ENCODE data around the gene DAAM2.

DAAM2 gene

DNA sequence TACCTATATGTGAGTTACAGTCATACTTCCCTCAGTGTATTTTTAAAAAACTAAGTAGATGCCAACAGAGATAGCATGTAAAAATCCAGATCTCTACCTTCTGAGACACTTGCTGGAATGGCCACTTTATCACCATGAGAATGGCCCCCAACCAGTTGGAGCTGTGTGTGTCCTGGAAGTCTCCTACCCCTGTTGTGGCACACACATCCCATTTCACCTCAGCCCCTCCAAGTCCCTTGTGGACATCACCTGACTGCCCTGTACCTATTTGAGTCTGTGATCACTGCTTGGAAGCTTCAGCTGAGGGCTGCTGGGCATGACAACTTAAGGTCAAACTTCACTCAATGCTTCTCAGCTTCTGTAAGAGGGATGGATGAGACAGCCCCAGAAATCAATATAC is 118.0 kb downstream of the DAAM2 start:
- no peak for DNase-seq (ENCODE audit: low spot score)

DNA sequence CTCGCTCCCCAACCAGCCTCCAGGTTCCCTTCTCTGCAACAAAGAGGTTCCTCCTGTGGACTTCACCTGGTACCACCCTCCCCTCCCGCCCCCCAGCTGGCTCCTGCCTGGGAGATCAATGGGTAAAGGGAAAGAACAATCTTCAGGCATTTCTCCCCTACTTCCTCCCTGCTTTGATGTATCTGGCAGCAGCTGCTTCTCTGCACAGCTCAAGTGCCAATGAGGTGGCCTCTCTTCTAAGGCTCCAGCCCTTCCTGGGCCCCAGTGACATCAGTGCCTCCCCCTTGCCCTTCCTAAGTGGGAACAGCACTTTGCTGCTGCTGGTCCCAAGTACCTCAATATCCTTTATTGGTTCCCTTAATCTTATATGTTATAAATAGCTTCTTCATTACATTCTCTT is 118.6 kb downstream of the DAAM2 start:
- no peak for DNase-seq (ENCODE audit: low spot score)

DNA sequence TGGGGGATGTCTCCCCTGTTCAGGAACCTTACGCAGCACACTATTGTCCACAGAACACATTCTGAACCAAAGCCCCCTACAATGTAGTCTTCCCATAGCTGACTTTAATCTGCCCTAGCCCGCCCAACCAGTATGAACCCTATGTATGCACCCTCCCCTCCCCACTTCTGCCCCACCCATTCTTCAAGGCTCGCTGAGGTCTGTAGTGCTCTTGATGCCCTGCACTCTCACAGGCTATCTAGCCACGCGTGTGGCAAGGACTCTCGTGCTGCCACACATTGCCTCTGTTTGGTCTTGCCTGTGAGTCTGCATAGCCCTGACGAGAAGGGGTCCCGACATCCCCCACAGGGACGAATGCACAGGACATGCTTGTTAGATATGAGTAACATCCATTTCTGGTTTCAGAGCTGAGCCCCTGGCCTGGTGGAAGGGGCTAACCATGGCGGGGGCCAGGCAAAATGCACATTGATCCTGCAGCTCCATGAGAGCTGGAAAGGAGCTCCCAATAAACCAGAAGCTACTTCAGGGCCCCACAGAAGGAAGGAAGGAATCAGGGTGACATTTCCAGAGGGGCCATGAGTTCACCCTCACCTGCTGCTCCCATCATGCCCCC is 119.4 kb downstream of the DAAM2 start:
- no peak for DNase-seq (ENCODE audit: low spot score)

DNA sequence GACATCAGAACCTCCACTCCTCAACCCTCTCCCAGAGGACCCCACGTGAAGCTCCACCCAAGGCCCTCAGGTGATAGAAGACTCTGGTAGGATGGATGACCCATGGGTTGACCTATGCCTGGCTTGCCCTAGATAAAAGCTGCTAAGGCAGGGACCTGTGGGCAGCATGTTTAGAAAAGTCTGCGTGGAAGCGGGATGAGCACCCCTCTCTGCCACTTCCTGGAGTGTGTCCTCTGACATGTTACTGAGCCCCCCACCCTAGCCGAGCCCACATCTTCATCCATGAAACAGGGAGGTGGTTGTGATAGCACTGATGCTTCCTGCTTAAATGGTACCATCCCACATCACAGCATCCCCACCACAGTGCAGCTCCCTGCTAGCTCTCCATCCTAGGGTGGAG is 120.3 kb downstream of the DAAM2 start:
- DNase-seq (ENCODE audit: low spot score): no peak

DNA sequence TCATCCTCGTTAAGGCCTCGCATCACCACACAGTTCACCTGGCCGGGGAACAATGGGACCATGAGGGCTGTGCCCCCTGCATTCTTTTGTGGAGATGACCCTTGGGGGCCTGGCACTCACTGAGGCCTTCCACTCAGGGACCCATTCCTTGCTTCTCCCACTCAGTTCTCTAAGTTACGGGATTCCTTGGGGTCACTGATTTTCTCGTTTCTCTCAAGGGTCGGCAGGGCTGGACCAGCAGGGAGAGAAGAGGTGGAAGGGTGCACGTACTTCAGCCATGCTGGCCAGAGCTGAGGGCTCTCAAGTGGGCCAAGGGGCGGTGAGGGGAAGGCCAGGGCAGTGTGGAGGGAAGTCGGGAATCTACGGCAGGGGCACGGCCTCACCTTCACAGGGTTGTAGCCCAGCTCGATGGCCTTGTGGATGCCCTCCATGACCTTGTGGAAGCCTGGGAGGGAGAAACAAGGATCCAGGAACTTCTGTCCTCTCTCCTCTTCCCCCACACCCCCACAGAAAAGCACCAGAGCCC is 121.3 kb downstream of the DAAM2 start:
- no peak for DNase-seq (ENCODE audit: low spot score)

DNA sequence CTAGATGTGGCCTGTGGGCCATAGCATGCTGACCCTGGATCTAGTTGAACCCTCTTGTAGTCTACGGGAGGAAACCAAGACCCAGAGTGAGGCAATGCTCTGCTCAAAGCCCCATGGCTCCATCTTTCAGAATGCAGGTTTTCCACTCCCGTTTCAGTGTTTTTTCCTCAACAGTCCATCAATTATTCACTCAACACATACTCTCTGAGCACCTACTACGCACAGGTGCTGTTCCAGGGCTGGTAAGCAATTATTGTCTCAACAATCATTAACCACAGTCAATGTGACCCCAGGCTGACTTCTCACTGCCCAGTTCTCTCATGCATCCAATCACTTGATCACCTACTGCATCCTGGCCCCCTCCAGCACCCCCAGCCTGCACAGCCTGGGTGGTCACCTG is 122.1 kb downstream of the DAAM2 start:
- DNase-seq (ENCODE audit: low spot score): no peak

DNA sequence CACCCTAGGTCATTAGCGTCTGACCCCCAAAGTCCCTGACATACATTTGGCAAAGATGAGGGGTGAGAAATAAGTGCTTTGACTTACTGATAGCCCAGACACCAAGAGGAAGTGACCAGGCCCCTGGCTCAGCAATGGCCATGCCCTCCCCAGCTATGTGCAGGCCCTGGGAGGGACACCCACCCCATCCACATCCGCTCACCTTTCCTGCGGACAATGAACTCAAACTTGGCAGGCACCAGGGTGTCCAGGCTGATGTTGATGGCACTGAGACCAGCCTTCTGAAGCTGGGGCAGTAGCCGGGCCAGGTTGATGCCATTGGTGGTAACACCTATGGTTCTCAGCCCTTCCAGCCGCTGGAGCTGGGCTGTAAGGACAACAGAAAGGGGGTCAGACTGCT is 123.7 kb downstream of the DAAM2 start:
- no peak for DNase-seq (ENCODE audit: low spot score)

DNA sequence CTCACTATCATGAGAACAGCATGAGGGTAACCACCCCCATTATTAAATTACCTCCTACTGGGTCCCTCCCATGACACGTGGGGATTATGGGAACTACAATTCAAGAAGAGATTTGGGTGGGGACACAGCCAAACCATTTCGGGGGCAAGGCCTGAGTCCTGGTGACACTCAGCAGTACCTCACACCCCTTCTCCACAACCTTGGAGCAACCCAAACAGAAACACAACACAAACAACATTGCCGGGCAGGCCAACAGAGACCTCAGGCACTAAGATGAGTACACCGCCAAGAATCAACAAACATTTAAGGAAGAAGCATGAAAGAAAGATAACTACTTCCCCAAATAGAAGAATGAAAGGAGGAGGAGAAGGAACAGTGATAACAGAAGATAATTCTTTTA is 125.2 kb downstream of the DAAM2 start:
- no peak for DNase-seq (ENCODE audit: low spot score)

DNA sequence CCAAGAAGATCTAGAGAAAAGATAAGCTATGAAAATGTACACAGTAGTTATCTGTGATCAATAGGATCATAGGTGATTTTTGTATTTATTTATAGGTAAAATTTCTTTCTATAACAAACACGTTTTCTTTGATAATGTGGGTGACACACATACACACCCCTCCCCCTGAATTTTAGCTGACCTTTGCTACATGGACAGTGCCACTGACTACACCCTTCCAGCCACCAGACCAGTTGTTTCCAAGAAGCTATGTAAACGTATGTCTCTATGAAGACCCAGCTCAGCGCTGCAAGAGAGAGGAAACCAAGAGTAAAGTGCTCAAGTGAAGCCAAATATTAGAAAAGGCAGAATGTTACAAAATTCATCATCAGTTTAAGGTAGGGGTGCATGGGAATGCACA is 125.8 kb downstream of the DAAM2 start:
- no peak for DNase-seq (ENCODE audit: low spot score)

DNA sequence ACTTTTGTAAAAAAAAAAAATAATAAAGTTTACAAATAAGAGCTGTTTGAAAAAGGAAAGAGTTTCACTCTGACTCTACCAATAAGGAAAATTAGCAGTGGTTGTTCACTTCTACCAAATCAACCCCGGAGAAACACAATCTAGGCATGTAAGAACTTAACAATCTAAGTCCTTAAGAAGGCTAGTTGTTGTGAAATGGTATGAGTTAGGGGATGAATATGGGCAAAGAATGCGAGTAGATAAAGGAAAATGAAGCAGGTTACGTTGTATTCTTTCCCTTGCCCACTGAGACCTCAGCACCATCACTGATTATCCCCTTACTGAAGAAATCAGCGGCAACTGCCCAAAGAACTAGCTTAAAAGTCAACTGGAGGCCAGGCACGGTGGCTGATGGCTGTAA is 126.7 kb downstream of the DAAM2 start:
- DNase-seq (ENCODE audit: low spot score): no peak

DNA sequence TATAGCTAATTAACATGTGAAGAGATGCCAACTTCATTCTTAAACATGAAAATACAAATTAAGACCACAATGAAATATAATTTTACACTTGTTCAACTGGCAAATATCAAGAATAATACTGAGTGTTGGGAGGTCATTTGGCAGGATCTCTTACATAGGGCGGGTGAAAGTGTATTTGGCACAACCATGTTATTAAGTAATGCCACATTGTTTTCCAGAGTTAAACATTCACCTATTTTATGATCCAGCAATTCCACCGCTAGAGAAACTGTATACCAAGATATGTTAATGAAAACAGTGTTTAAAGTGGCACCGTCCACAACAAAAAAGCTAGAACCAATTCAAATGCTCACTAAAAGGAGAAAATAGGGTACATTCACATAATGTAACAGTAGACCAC is 128.0 kb downstream of the DAAM2 start:
- DNase-seq (ENCODE audit: low spot score): no peak

DNA sequence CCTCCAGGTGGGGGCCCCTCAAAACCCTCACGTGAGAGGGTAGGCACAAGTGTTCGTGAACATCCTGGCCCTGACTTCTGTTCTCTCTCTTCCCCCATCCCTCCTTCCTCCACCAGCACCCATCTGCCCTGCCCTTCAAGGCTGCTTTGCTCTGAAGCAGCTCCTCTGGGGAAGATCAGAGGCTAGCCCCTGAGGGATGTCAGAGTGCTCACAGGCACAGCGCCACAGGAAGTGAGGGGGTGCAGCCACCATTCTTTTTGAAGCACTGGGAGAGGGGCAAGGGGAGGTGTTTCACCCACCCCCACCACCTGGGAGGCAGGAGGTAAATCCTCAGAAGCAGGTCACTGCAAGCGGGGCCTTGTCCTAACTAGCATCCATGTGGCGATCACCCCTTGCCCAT is 130.6 kb downstream of the DAAM2 start:
- no peak for DNase-seq (ENCODE audit: low spot score)

DNA sequence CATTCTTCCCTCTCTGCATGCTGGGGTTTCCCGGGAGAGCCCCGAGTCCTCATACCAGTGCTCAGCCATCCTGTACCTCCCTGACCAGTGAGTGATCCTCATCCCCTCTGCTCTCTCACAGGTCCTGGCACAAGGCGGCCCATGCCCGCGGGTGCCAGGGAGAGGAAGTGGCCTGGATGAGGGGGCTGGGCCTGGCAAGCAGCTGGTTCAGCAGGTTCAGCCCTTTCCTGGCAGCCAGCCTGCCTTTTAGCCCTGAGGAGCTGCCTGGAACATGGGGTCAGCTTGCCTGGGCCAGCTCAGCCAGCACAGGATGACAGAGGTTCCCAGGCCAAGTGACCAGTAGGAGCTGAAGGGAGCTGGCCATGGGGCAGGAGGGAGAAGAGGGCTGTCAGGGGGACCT is 131.2 kb downstream of the DAAM2 start:
- no peak for DNase-seq (ENCODE audit: low spot score)

DNA sequence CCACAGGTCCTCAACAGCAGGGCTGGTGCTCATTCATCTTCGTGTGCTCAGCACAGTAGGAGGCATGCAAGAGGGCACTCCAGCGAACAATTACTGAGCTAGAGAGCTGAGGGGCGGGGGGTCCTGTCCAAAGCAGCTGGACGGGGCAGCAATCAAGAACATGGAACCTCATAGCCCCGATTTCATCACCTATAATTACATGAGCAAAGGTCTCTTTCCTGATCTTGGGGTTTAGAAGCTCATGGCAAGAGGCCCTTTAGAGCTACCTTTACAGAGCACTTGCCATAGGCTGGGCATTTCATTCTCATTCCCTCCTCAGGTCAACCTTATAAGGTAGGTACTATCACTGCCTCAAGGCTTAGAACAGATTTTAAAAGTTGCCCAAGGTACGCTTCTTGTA is 131.7 kb downstream of the DAAM2 start:
- no peak for DNase-seq (ENCODE audit: low spot score)

DNA sequence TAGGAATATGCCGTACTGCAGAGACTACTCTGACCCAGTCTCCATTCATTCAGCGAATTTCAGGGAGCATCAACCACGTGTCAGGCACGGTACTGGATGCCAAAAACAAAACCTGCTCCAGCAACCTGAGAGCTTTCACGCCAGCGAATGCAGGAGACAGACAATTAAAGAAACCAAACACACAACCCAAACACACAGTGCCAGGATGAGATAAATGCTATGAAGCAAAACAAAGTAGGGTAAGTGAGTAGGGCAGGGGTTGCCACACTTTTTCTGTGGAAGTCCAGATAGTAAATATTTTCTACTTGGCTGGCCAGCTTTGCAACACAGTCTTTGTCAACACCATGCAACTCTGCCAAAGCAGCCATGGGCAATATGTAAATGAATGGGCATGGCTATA is 132.1 kb downstream of the DAAM2 start:
- no peak for DNase-seq (ENCODE audit: low spot score)

DNA sequence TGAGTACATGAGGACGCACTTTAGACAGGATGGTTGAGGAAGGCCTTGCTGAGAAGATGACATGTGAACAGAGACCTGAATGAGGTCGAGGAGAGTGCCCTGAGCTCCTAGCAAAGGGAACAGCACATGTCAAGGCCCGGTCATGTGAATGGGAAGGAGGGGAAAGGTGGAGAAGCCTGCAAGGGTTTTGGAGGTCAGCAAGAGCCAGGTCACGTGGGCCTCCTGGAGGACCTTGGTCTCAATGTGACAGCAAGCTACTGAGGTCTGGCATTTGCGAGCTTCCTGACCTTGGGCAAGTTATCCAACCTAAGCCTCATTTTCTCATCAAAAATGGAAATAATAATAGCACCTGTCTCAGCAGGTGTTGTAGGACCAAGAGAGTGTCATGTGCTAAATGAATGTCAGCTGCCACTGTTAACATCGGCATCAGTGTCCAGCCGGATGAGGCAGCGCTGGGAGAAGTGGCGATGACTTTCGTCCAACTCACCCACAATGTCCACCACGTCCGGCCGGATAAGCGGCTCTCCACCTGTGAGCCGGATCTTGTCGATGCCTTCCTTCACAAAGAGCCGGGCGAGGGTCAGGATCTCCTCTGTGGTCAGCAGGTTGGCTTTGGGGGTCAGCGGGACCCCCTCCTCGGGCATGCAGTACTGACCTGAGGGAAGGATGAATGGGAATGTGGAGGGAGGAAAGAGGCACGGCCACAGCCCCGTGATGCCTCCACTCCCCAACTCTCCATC is 133.2 kb downstream of the DAAM2 start:
- DNase-seq (ENCODE audit: low spot score): no peak

DNA sequence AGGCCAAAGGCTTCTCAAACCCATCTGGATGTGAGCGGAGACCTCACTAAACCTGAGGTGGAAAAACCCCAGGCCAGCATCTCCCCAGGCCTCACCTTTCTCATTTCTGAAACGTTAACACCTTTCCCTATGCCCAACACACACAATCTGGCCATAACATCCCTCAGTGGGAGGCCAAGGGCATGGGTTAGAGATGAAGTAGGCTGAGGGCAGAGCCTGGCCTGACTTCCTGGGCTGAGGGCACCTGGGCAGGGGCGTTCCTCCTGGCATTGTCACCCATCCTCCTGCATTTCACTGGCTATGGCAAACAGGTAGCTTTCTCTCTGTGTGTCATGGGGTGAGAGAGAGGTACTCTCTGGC is 133.7 kb downstream of the DAAM2 start:
- DNase-seq (ENCODE audit: low spot score): no peak

DNA sequence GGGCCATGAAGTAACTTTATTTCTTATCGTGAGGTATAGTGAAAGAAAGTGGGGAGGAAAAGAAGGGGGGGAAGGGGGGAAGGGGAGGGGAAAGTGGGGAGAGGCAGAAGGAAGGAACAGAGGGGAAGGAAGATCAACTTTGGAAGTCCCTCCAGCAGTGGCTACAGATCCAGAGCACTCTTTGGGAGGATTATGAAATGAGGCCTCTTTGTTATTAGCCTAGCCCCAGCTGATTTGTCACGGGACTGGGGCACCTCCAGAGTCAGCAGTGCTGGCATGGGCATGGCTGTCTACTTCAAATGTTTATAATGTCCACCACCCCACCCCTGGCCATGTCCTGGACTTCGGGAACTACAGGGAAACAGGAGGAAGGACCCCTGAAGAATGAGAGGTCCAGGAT is 134.5 kb downstream of the DAAM2 start:
- no peak for DNase-seq (ENCODE audit: low spot score)

DNA sequence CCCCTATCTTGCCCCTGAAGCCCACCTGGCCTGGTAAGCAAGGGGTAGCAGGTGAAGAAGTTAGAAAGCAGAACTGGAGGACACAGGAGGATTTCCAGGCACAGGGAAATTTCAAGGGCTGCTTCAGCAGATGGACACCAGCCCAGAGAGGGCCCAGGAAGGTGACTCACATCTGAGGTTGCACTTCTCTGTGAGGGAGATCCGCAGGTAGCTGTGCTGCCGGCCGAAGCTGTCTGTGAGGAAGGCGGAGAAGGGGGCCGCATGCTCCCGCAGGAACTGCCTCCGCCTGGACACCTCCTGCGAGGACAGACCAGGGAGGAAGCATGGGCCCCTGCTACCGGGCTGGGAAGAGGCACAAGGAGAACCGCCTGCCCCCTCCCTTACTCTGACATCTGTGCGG is 135.0 kb downstream of the DAAM2 start:
- no peak for DNase-seq (ENCODE audit: low spot score)

DNA sequence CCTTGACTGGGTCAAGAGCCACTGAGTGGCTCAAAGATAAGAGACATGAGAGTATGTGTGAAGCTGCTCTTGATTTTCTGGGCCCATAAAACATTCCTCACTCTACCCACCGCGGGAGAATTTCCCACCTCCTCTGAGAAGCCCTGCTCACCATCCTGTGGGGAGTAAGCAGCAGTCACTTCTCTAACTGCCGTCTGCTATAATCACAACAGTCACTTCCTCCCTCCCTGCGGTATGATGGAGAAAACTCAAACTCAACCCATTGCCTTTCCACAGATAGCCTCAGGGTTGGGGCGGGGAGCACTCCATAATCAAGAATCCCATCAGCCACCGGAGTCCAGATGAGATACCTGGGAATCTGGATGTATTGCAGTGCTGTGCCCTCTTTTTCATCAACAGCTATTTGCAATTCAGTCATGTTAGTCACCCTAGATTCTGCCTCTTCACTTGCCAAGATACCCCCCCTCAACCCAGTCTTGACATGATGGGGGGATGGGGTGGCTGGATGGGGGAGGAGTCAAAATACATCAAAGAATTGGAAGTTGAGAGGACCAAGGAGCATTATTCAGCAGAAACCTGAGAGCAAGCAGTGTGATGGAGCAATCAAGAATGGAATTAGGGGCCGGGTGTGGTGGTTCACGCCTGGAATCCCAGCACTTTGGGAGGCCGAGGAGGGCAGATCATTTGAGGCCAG is 137.0 kb downstream of the DAAM2 start:
- DNase-seq (ENCODE audit: low spot score): no peak

DNA sequence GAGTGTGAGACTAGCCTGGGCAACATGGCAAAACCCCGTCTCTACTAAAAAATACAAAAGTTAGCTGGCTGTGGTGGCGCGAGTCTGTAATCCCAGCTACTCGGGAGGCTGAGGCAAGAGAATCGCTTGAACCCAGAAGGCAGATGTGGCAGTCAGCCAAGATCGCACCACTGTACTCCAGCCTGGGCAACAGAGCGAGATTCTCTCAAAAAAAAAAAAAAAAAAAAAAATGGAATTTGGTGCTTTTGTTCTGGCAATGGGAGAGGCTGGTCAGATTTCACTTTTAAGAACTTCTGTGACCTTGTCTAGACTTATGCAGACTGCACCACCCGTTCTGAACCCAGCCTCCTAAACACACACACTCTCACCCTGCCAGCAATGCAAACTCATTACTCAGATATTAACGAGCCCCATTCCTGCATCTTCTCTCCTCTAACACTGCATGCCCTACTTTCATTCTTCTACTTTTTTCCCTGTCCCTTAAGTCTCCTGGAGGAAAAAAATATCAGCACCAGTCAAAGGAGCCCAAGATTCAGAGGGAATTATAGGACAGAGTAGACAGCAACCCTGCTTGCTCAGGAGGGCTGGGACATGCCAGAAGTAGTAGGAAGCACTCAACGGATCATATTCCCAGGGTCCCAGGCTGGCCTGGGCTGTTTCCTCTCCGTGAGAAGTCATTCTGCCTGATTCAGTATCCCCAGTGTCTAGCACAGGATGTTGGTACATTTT is 137.7 kb downstream of the DAAM2 start:
- no peak for DNase-seq (ENCODE audit: low spot score)

DNA sequence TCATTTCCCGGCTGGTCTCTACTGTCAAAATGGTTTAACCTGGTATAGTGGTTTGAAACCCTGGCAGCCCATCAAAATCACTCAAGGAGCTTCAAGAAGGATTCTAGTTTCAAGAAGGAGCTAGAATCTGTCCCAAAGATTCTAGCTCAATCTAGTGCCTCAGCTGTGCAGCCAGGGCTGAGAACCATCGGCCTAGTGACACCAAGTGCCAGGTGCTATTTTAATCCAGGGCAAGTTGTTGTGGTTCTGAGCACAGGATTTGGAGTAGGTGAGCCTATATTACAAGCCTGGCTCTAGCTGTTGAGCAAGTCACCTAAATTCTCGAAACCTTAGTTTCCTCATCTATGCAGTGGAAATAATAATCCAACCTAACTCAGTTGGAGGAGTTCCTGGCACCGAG is 138.4 kb downstream of the DAAM2 start:
- no peak for DNase-seq (ENCODE audit: low spot score)

DNA sequence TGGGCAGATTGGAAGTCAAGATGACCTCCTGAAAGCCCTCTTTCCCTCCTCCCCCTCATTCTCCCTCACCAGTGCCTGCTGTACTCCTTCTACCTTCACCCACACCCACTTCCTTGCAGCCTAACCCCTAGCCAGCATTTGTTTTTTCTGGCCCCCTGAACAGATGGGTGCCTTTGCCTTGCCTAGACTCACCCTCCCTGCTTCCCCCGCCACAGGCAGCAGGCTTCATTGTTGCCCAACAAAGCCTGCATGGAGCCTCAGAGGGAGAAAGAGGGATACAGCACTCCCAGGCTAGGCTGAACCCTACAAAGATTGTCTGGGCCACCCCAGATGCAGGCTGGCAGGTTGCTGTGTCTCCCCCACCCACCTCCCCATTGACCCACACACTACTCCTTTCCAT is 139.4 kb downstream of the DAAM2 start:
- no peak for DNase-seq (ENCODE audit: low spot score)
